Measurements from ENCODE around the gene GRID1.

Gene GRID1

GRCh38 chr10:85922356-85923129 is 444.1 kb downstream of the GRID1 start:
- TF ChIP-seq CTCF (IDR thresholded peaks at IDR 0.05; ENCODE audit: control insufficient read depth, extremely low read depth, insufficient read depth): no peak
- no peak overlapping the region for H3K4me3 ChIP-seq (ENCODE audit: low read depth, low read length)
- no peak for DNase-seq (ENCODE audit: low read depth)

GRCh38 chr10:85921789-85922188 is 444.8 kb downstream of the GRID1 start:
- no peak overlapping the region for H3K4me3 ChIP-seq (ENCODE audit: low read depth, low read length)
- TF ChIP-seq CTCF (IDR thresholded peaks at IDR 0.05; ENCODE audit: control insufficient read depth, extremely low read depth, insufficient read depth): no peak
- no peak for DNase-seq (ENCODE audit: low read depth)

- TF ChIP-seq CTCF (IDR thresholded peaks at IDR 0.05; ENCODE audit: control insufficient read depth, extremely low read depth, insufficient read depth): no peak
- H3K4me3 ChIP-seq (ENCODE audit: low read depth, low read length): no peak overlapping the region
- no peak for DNase-seq (ENCODE audit: low read depth)
Observed at GRCh38 chr10:85920311-85920710, 446.3 kb downstream of the GRID1 start.

GRCh38 chr10:85919491-85920021 is 447.0 kb downstream of the GRID1 start:
- no peak for TF ChIP-seq CTCF (IDR thresholded peaks at IDR 0.05; ENCODE audit: control insufficient read depth, extremely low read depth, insufficient read depth)
- DNase-seq (ENCODE audit: low read depth): no peak

GRCh38 chr10:85918371-85918770 is 448.2 kb downstream of the GRID1 start:
- TF ChIP-seq CTCF (IDR thresholded peaks at IDR 0.05; ENCODE audit: control insufficient read depth, extremely low read depth, insufficient read depth): no peak
- no peak for DNase-seq (ENCODE audit: low read depth)
- no peak overlapping the region for H3K4me3 ChIP-seq (ENCODE audit: low read depth, low read length)

More at GRCh38 chr10:85919491-85920021, 447.0 kb downstream of the GRID1 start:
- H3K4me3 ChIP-seq (ENCODE audit: low read depth, low read length): no peak overlapping the region

GRCh38 chr10:85917601-85918000 is 449.0 kb downstream of the GRID1 start:
- DNase-seq (ENCODE audit: low read depth): no peak
- TF ChIP-seq CTCF (IDR thresholded peaks at IDR 0.05; ENCODE audit: control insufficient read depth, extremely low read depth, insufficient read depth): no peak
- H3K4me3 ChIP-seq (ENCODE audit: low read depth, low read length): no peak overlapping the region
